ENCODE measurements around the gene FOXK1.

Gene FOXK1

DNA sequence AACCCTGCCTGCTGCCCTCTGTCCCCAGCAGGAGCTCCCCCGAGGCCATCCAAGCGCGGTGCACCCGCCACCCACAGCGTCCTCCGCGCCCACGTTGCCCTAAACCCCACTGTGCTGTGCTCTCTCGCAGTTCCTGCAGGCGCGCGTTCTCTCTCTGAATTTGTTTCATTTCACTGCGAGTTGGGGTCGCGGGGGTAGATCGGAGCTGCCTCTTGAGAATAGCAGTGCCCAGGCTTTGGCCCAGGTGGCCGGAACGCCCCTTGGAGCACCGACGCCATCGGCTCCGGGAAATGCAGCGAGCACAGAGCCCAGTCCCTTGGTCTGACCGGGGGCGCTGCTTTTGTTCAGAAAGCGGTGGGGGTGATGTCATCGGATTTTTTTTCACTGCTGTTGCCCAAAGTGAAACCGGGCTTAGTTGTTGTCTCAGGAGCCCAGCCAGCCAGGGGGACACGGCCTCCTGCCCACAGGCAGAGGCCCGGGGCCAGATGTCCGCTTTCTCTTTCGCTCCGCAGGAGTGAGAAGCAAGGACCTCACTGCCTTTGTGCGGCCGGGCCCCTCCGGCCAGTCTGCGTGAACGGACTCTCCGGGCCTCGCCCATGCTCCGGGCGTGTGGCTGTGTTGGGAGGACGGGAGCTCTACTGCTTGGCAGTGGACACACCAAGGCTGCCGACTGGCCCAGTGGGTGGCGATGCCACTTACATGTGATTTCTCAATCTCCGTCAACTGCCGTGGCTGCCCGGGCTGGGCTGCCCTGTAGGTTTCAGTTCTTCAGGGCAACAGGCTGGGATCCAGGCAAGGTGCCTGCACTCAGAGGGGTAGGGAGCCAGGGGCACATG, 43.1 kb downstream of the FOXK1 start:
- DNase-seq: no peak

- no peak for DNase-seq
Measured at GRCh38 chr7:4725850-4726450, 43.9 kb downstream of the FOXK1 start.

- DNase-seq: no peak
Measured at GRCh38 chr7:4726566-4726965, 44.5 kb downstream of the FOXK1 start.

DNA sequence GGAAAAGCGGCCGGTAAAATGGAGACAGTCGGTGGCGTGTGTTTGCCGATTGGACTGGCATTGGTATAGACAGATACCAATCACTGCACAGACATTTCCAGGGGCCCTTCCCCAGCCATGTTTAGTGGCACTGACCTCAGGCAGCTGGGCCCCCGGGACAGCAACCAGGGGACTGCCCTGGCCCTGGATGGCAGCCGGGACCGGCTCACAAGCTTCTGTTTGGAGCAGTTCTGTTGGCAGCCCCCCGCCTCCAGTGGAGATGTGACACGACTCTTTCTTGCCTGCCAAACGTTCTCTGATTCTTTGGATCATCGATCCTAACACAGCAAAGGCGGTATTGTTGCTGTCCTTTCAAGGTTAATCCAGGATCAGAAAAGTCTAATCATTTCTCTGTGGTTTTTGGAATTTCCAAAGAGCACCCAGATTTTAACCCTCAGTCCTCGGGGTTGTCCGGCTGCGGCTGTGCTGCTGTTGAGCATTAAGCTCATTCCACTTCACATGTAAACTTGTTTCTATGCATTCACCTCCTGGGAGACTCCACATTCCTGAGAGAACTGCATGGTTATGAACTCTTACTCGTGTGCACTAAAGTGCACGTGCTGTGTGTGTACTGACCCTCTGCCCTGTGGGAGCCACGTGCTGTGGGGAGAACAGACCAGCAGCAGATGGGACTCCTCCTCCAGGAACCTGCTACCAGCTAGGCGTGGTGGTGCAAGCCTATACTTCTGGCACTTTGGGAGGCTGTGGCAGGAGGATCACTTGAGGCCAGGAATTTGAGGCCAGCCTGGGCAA, 46.0 kb downstream of the FOXK1 start:
- DNase-seq: no peak

- no peak for DNase-seq
Measured at GRCh38 chr7:4729266-4729665, 47.2 kb downstream of the FOXK1 start.

DNA sequence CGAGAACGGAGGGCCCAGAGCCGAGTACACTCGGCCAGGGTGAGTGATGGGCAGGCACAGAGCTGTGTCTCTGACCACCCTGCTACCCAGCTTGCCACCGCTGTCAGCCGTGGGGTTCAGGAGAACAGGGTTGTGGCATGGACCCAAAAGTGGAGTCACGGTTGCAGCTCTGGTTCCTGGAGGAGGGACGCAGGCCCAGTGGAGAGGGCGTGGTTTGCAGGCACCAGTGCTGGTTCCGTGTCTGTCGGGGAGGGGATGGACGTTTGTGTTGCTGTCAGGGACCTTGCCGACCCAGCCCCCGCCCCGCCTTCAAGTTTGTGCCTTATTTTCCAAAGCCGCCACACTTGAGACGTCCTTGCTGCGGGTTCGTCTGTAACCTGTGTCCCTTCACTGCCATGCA, 48.2 kb downstream of the FOXK1 start:
- DNase-seq: no peak

DNA sequence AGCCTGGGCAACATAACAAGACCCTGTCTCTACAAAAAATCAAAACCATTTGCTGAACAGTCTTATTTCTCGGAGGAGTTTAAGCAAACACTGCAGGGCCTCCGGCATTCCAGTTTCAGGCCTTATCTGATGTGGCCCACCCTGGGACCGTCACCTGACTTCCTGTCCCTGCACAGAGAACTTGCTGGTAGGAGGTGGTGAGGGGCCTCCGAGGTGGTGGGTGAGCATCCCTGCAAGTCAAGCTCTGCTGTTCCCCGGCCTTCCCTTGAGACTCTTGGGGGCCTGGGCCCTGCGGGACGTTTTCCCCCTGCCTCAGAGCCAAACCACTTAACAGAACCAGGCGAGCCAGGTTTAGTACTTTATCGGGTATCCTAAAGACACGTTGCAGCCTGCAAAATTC, 48.9 kb downstream of the FOXK1 start:
- DNase-seq: no peak

DNA sequence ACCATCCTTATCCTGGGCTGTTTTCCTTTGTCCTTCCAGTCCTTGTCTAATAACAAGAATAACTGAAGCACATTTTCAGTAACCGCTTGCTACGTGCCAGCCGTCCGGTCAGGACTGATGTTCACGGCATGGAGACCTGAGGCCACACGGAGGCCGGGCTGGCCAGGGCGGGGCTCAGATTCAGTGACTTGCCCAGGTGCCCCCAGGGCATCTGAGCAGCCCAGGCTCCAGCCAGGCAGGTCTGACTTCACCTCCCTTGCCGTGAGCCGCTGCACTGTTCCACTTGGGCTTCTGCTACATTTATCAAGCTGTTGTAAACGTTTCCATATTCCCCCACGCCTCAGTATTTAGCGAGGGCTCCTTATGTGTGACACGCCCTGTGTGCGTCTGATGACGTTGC, 49.7 kb downstream of the FOXK1 start:
- DNase-seq: no peak

DNA sequence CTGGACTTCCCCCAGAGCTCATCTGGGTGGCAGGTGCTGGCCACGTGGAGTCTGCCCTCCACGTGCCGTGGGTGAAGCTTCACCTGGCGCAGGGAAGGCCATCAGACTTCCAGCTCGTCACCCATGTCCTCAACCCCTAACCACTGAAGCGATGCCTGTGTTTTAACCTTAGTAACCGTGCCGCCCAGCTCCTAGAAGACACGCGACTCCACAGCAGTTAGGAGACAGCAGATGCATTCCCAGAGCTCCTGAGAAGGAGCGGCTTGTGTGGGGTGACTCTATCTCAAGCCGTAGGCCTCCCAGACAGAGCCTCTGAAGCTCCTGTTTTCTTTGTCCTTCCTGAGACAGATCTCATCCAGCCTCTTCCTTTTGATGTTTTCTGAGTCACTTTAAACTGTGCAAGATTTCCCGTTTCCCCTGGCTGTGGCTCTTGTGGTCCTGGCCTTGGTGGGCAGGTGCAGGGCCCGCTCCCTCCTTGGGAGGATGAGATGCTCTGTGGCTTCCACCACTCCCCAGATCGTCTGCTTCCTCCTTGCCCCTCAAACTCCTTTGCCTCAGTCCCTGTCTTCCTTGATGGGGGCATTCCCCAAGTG, 51.9 kb downstream of the FOXK1 start:
- no peak for DNase-seq

GRCh38 chr7:4734587-4735345, 52.7 kb downstream of the FOXK1 start:
- no peak for DNase-seq

DNA sequence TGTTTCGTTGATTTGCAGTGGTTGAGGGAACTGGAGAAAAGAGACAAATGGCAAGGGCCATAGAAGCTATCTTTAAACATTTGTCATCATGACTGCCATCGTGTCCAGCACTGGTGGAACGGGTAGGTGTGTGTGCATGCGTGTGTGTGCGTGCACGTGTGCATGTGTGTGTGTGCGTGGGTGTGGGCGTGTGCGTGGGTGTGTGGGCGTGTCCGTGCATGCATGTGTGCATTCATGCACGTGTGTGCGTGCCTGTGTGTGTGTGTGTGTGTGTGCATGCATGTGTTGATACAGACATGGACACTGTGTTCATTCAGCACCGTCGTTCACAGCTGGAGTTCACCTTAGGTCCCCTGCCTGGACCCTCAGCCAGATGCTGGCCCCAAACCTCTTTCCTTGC, 55.2 kb downstream of the FOXK1 start:
- no peak for DNase-seq

- no peak for DNase-seq
Measured at GRCh38 chr7:4738711-4739527, 56.8 kb downstream of the FOXK1 start.

- DNase-seq: peak in 1 of 2 experiments; percentile 6
Measured at GRCh38 chr7:4739528-4739992, 57.5 kb downstream of the FOXK1 start.

DNA sequence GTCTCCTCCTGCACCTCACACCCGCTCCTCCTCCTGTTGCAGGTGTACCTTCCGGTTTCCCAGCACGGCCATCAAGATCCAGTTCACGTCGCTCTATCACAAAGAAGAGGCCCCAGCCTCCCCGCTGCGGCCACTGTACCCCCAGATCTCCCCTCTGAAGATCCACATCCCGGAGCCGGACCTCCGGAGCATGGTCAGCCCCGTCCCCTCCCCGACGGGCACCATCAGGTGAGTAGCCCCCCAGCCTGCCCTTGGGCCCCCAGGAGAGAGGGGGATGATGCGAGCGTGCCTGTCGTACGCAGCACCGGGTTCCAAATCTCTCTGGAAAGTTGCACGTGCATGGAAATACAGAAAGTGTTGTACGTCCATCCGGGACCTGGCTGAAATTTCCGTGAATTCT, 58.7 kb downstream of the FOXK1 start:
- DNase-seq: no peak

DNA sequence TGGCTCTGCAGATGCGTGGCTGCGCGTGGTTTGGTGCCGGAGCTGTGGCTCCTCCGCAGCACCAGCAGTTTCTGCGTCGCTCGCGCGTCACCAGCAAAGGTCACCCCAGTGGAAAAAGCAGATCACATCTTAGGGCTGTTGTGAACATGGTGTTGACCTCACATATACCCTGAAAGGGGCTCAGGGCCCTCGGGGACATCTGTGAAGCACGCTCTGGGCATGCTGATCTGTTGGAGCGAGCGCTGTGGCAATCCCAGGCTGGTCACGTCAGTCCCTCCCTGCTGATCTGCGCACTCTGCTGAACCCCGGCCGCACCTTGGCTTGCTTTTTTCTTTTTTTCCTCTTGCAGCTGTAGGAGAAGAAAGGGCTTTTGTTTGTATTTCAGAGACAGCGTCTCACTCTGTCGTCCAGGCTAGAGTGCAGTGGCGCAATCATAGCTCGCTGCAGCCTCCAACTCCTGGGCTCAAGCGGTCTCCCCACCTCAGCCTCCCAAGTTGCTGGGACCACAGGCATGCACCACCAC, 60.0 kb downstream of the FOXK1 start:
- DNase-seq: no peak

GRCh38 chr7:4742852-4743251, 60.8 kb downstream of the FOXK1 start:
- DNase-seq: no peak

- DNase-seq: peak; percentile 87 to 97
Measured at GRCh38 chr7:4744391-4745264, 62.5 kb downstream of the FOXK1 start.

- DNase-seq: no peak
Measured at GRCh38 chr7:4745265-4745919, 63.3 kb downstream of the FOXK1 start.
